Measurements from ENCODE around the gene ZBTB17. TPM values are rescaled to one million over a fixed set of nuclear protein-coding genes. Genes with fewer than 3 reads are reported as not detected.

ZBTB17 gene
- total and polyA plus RNA-seq, 9 of the 15 experiments (the other 6 are each of a cell fraction or from before 2014, with no cell fraction given) = 1.1 to 53.4 (median 29.6) TPM

- TF ChIP-seq CGGBP1 (CRISPR knock-in tag; IDR thresholded peaks at IDR 0.05) (no peak), DMBX1 (CRISPR knock-in tag; IDR thresholded peaks at IDR 0.05; ENCODE audit: borderline replicate concordance) (peak; percentile 59), TOE1 (IDR thresholded peaks at IDR 0.05; ENCODE audit: borderline replicate concordance) (no peak), TOE1 (CRISPR knock-in tag; IDR thresholded peaks at IDR 0.05; ENCODE audit: borderline replicate concordance, low read depth) (no peak), XRCC5 (IDR thresholded peaks at IDR 0.05; ENCODE audit: low read depth, low read length) (no peak), THRB (CRISPR knock-in tag; conservative IDR thresholded peaks at IDR 0.05) (no peak), GTF2A2 (tag; IDR thresholded peaks at IDR 0.05) (peak; percentile 48; the same call in 1 of the 2 replicates)
These were observed 22.6 kb downstream of the ZBTB17 start (continued) for GRCh38 chr1:15953294-15953771.

All from K562 (cell line).